ENCODE measurements around the gene ARHGAP25. TPM values are rescaled to one million over a fixed set of nuclear protein-coding genes. Genes with fewer than 3 reads are reported as not detected.

Gene ARHGAP25
- total RNA-seq, 1 donor from 2014 or later = 5.8 TPM

DNA sequence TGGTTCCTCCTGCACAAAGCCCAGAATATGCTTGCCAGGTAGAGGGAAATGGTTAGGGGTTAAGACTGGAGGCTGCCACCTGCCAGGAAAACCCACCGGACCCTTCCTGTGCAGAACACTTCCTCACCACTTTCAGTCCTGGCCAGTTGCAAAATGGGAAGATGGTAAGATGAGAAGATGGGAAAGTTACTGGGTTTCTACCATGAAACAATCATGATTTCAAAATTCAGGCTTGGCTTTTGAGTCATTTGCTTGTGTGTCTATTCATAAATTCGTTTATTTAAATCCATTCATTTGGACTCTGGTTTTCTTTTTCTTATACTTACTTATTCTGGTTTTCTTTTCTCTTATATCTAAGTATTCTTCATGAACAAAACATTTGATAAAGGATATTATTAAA lies 129.4 kb downstream of the ARHGAP25 start:
- Mint-ChIP-seq H3K36me3 (no peaks in the 10 kb centered on the region), H3K27ac (no peak overlapping the region), H3K4me3 (no peak overlapping the region), H3K9me3 (no peaks in the 10 kb centered on the region), H3K4me1 (peaks cover 6% of the 10 kb centered on the region), H3K27me3 (ENCODE audit: insufficient read depth, low read depth) (no peaks in the 10 kb centered on the region)
- Histone ChIP-seq H3K9me3 (ENCODE audit: low read depth) (no peaks in the 10 kb centered on the region), H3K27me3 (no peaks in the 10 kb centered on the region), H3K4me2 (no peak overlapping the region), H2AFZ (replicated peaks) (no peak overlapping the region), H3K36me3 (no peaks in the 10 kb centered on the region), H3K27ac (no peak overlapping the region), H3K4me1 (peaks cover 15% of the 10 kb centered on the region), H4K20me1 (ENCODE audit: low read depth) (no peaks in the 10 kb centered on the region), H3K4me3 (no peak overlapping the region), H3F3A (ENCODE audit: low read depth) (no peaks in the 10 kb centered on the region), H3K79me2 (ENCODE audit: low read depth) (no peaks in the 10 kb centered on the region), H3K9ac (no peak overlapping the region)
- TF ChIP-seq EZH2 (IDR thresholded peaks at IDR 0.05) = no peak
- no peak for DNase-seq (ENCODE audit: low spot score)

DNA sequence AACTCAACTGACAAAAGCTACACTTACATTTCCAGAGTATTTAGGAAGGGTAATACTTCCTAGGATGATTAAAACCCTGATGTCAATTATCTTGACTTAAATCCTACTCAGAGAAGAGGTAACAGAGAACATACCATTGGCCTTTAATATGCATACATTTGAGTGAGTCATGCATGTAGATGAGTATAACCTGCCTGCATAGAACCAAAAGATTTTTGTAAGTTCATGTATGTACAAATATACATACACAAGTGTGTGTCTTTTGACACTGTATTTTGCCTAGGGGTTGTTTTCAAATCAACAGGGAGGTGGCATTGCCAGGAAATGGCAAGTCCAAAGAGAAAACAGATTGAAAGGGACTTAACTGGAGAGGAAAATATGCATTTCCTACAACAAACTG lies 130.5 kb downstream of the ARHGAP25 start:
- no peak overlapping the region for H3K4me3 Mint-ChIP-seq

DNA sequence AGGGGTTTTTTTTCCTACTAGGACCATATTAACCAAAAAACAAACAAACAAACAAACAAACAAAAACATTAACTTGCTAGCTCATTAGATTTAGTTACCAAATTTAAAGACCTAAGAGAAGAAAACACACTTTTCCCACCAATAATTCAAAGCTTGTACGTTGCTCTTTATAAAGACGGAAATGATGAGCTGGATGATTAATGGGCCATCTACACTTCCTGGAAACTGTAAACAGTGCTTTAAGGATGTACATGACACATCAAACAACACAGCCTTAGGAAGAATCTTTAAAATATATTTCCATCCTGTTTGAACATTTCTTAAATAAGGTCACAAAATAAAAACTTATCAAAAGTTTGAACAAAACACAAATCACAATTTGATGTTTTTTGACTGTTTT lies 135.6 kb downstream of the ARHGAP25 start:
- Mint-ChIP-seq H3K27me3 (ENCODE audit: insufficient read depth, low read depth) (peaks cover 2% of the 10 kb centered on the region), H3K4me1 (no peaks in the 10 kb centered on the region), H3K27ac (no peak overlapping the region), H3K9me3 (no peaks in the 10 kb centered on the region), H3K36me3 (no peaks in the 10 kb centered on the region), H3K4me3 (no peak overlapping the region)
- no peaks in the 10 kb centered on the region for H4K20me1 ChIP-seq (ENCODE audit: low read depth)
- no peaks in the 10 kb centered on the region for H3K9me3 ChIP-seq (ENCODE audit: low read depth)
- no peaks in the 10 kb centered on the region for H3K79me2 ChIP-seq (ENCODE audit: low read depth)
- no peak overlapping the region for H3K27ac ChIP-seq
- TF ChIP-seq, protein P1, sequence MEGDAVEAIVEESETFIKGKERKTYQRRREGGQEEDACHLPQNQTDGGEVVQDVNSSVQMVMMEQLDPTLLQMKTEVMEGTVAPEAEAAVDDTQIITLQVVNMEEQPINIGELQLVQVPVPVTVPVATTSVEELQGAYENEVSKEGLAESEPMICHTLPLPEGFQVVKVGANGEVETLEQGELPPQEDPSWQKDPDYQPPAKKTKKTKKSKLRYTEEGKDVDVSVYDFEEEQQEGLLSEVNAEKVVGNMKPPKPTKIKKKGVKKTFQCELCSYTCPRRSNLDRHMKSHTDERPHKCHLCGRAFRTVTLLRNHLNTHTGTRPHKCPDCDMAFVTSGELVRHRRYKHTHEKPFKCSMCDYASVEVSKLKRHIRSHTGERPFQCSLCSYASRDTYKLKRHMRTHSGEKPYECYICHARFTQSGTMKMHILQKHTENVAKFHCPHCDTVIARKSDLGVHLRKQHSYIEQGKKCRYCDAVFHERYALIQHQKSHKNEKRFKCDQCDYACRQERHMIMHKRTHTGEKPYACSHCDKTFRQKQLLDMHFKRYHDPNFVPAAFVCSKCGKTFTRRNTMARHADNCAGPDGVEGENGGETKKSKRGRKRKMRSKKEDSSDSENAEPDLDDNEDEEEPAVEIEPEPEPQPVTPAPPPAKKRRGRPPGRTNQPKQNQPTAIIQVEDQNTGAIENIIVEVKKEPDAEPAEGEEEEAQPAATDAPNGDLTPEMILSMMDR (IDR thresholded peaks at IDR 0.05) = no peak
- TF ChIP-seq EZH2 (IDR thresholded peaks at IDR 0.05) = no peak
- no peak for TF ChIP-seq EZH2phosphoT487 (IDR thresholded peaks at IDR 0.05)
- no peak overlapping the region for H3K9ac ChIP-seq
- H3K36me3 ChIP-seq = no peaks in the 10 kb centered on the region
- DNase-seq (ENCODE audit: low spot score) = no peak
- H3K4me2 ChIP-seq = no peak overlapping the region
- H3K27me3 ChIP-seq = no peaks in the 10 kb centered on the region
- no peaks in the 10 kb centered on the region for H3K4me1 ChIP-seq
- no peak overlapping the region for H3K4me3 ChIP-seq
- no peak overlapping the region for H2AFZ ChIP-seq (replicated peaks)
- H3F3A ChIP-seq (ENCODE audit: low read depth) = no peaks in the 10 kb centered on the region

More for the DNA sequence above, 130.5 kb downstream of the ARHGAP25 start:
- H3K36me3 Mint-ChIP-seq = no peaks in the 10 kb centered on the region
- no peaks in the 10 kb centered on the region for H3F3A ChIP-seq (ENCODE audit: low read depth)
- no peaks in the 10 kb centered on the region for H3K9me3 Mint-ChIP-seq
- H3K27me3 ChIP-seq = no peaks in the 10 kb centered on the region
- no peaks in the 10 kb centered on the region for H3K79me2 ChIP-seq (ENCODE audit: low read depth)
- no peak overlapping the region for H3K27ac ChIP-seq
- H2AFZ ChIP-seq (replicated peaks) = no peak overlapping the region
- no peaks in the 10 kb centered on the region for H3K9me3 ChIP-seq (ENCODE audit: low read depth)
- H3K4me2 ChIP-seq = no peak overlapping the region
- no peaks in the 10 kb centered on the region for H3K27me3 Mint-ChIP-seq (ENCODE audit: insufficient read depth, low read depth)
- H3K27ac Mint-ChIP-seq = no peak overlapping the region
- no peaks in the 10 kb centered on the region for H3K4me1 Mint-ChIP-seq
- no peak overlapping the region for H3K4me3 ChIP-seq
- no peak for DNase-seq (ENCODE audit: low spot score)
- H4K20me1 ChIP-seq (ENCODE audit: low read depth) = no peaks in the 10 kb centered on the region
- H3K36me3 ChIP-seq = no peaks in the 10 kb centered on the region
- H3K4me1 ChIP-seq = peaks cover 5% of the 10 kb centered on the region
- no peak overlapping the region for H3K9ac ChIP-seq
- no peak for TF ChIP-seq EZH2 (IDR thresholded peaks at IDR 0.05)
- no peak for TF ChIP-seq EZH2phosphoT487 (IDR thresholded peaks at IDR 0.05)
- TF ChIP-seq, protein P1 (IDR thresholded peaks at IDR 0.05) = no peak

DNA sequence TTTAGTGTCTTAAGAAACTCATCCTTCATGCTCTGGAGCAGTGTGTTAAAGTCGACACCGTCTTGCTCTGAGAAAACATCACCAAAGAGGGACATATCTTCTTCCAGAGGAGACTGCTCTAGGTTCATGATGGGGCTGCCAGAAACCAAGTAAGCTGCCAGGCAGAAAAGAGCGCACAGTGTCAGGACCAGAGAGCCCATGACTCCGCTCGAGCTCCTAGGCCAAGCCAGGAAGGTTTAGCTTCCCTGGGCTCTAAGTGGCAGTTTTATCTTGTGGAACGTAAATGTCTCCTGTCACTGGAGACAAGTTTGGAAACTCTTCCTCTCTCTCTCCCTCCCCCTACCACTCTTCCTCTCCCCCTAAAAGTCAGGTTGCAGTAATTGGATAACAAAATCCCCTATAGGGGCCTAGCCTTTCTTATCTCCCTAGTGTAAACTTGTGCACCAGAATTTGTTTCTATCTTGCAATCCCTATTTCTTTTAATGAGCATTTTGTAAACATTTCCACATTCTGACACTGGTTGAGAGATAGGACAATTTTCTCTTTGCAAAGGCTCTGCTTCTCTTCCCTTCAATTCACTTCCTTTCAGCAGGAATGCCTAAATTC lies 136.7 kb downstream of the ARHGAP25 start, which contains the start of gene BMP10:
BMP10 (minus strand) TSS at position 239 of the 606 bp plus-strand sequence; CDS start at position 200, 39 bp downstream.
- DNase-seq (ENCODE audit: low spot score) = no peak
- H3K4me3 Mint-ChIP-seq = no peak within 1 kb of the TSS
- Histone ChIP-seq H3K79me2 (ENCODE audit: low read depth) (no peaks in the 10 kb centered on the region), H3K36me3 (no peaks in the 10 kb centered on the region), H2AFZ (replicated peaks) (peak within 1 kb of the TSS; percentile 12), H3K4me2 (no peak within 1 kb of the TSS), H4K20me1 (ENCODE audit: low read depth) (no peaks in the 10 kb centered on the region), H3K27me3 (no peaks in the 10 kb centered on the region), H3K9ac (no peak within 1 kb of the TSS), H3F3A (ENCODE audit: low read depth) (no peaks in the 10 kb centered on the region), H3K9me3 (ENCODE audit: low read depth) (no peaks in the 10 kb centered on the region), H3K4me3 (no peak within 1 kb of the TSS), H3K4me1 (no peaks in the 10 kb centered on the region), H3K27ac (no peak within 1 kb of the TSS)
- no peaks in the 10 kb centered on the region for H3K36me3 Mint-ChIP-seq
- no peak within 1 kb of the TSS for H3K27ac Mint-ChIP-seq
- TF ChIP-seq EZH2 (IDR thresholded peaks at IDR 0.05) (no peak), EZH2phosphoT487 (IDR thresholded peaks at IDR 0.05) (no peak)
- TF ChIP-seq, protein P1 (IDR thresholded peaks at IDR 0.05) = no peak
- no peaks in the 10 kb centered on the region for H3K4me1 Mint-ChIP-seq
- peaks cover 2% of the 10 kb centered on the region for H3K27me3 Mint-ChIP-seq (ENCODE audit: insufficient read depth, low read depth)
- no peaks in the 10 kb centered on the region for H3K9me3 Mint-ChIP-seq
